ENCODE results near the gene CHRDL2. TPM values are rescaled to one million over a fixed set of nuclear protein-coding genes. Genes with fewer than 3 reads are reported as not detected.

CHRDL2 gene
- polyA plus RNA-seq (2012; ENCODE audit: insufficient read length, low read depth), result not detected

- TF ChIP-seq FOXP2 (optimal IDR thresholded peaks at IDR 0.05; ENCODE audit: borderline replicate concordance, extremely low read depth, extremely low read length, insufficient read depth) (no peak), TAF1 (IDR thresholded peaks at IDR 0.05; ENCODE audit: borderline replicate concordance, insufficient read depth, low read length) (no peak), SIN3A (IDR thresholded peaks at IDR 0.05; ENCODE audit: borderline replicate concordance, insufficient read depth, low read length) (no peak), POLR2AphosphoS5 (IDR thresholded peaks at IDR 0.05; ENCODE audit: low read depth, low read length) (no peak)
- TF ChIP-seq, protein P1, sequence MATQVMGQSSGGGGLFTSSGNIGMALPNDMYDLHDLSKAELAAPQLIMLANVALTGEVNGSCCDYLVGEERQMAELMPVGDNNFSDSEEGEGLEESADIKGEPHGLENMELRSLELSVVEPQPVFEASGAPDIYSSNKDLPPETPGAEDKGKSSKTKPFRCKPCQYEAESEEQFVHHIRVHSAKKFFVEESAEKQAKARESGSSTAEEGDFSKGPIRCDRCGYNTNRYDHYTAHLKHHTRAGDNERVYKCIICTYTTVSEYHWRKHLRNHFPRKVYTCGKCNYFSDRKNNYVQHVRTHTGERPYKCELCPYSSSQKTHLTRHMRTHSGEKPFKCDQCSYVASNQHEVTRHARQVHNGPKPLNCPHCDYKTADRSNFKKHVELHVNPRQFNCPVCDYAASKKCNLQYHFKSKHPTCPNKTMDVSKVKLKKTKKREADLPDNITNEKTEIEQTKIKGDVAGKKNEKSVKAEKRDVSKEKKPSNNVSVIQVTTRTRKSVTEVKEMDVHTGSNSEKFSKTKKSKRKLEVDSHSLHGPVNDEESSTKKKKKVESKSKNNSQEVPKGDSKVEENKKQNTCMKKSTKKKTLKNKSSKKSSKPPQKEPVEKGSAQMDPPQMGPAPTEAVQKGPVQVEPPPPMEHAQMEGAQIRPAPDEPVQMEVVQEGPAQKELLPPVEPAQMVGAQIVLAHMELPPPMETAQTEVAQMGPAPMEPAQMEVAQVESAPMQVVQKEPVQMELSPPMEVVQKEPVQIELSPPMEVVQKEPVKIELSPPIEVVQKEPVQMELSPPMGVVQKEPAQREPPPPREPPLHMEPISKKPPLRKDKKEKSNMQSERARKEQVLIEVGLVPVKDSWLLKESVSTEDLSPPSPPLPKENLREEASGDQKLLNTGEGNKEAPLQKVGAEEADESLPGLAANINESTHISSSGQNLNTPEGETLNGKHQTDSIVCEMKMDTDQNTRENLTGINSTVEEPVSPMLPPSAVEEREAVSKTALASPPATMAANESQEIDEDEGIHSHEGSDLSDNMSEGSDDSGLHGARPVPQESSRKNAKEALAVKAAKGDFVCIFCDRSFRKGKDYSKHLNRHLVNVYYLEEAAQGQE (IDR thresholded peaks at IDR 0.05; ENCODE audit: insufficient read depth in 1 of 2, low read depth in 2 of 2, low read length in 2 of 2), result no peak
These were observed at the start of gene CHRDL2 for GRCh38 chr11:74731301-74732094. Gene CHRDL2 (minus strand): TSS chr11:74731426. CDS start chr11:74730888, 538 bp downstream.

DNA sequence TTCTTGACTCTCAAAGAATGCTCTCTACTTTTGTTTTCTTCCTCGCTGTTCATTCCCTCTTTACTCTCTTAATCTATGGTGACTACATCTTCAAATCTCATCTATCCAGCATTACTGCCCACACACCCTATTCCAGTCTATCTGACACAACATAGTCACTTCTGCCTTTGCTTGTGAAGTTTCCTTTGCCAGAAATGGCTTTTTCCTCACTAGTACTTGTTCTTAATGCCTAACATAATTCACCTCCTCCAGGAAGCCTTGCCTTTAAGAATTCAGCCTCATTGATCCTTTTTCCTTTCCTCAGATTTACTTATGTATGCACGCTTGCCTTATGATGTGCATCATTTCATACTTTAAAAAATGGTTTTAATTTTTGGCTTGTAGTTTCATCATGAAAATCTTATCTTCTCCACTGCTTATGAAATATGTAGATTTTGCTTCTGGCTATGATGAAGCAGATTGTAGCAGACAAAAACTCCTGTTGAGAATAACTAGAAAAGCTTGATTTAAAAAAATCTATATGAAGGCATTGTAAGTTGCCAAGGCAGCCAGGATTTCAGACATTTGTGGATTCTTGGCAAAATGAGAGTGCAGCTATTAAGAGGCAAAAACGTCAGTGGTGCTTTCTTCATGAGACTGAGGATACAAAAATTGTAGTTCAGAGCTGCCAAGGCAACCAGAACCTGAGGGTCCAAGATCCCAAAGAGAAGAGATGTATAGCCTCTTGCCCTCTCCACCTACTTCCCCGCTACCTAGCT, 49.2 kb upstream of the CHRDL2 start:
- TF ChIP-seq TAF1 (IDR thresholded peaks at IDR 0.05; ENCODE audit: borderline replicate concordance, insufficient read depth, low read length) (no peak), SIN3A (IDR thresholded peaks at IDR 0.05; ENCODE audit: borderline replicate concordance, insufficient read depth, low read length) (no peak), FOXP2 (optimal IDR thresholded peaks at IDR 0.05; ENCODE audit: borderline replicate concordance, extremely low read depth, extremely low read length, insufficient read depth) (no peak), POLR2AphosphoS5 (IDR thresholded peaks at IDR 0.05; ENCODE audit: low read depth, low read length) (no peak)
- TF ChIP-seq, protein P1 (IDR thresholded peaks at IDR 0.05; ENCODE audit: insufficient read depth in 1 of 2, low read depth in 2 of 2, low read length in 2 of 2), result no peak

- TF ChIP-seq SIN3A (IDR thresholded peaks at IDR 0.05; ENCODE audit: borderline replicate concordance, insufficient read depth, low read length) (no peak), FOXP2 (optimal IDR thresholded peaks at IDR 0.05; ENCODE audit: borderline replicate concordance, extremely low read depth, extremely low read length, insufficient read depth) (no peak), POLR2AphosphoS5 (IDR thresholded peaks at IDR 0.05; ENCODE audit: low read depth, low read length) (no peak), TAF1 (IDR thresholded peaks at IDR 0.05; ENCODE audit: borderline replicate concordance, insufficient read depth, low read length) (no peak)
- TF ChIP-seq, protein P1 (IDR thresholded peaks at IDR 0.05; ENCODE audit: insufficient read depth in 1 of 2, low read depth in 2 of 2, low read length in 2 of 2), result no peak
These were observed 47.4 kb upstream of the CHRDL2 start for GRCh38 chr11:74778581-74778980.

GRCh38 chr11:74777877-74778276, 46.7 kb upstream of the CHRDL2 start:
- TF ChIP-seq, protein P1 (IDR thresholded peaks at IDR 0.05; ENCODE audit: insufficient read depth in 1 of 2, low read depth in 2 of 2, low read length in 2 of 2), result no peak
- TF ChIP-seq POLR2AphosphoS5 (IDR thresholded peaks at IDR 0.05; ENCODE audit: low read depth, low read length), result no peak
- TF ChIP-seq TAF1 (IDR thresholded peaks at IDR 0.05; ENCODE audit: borderline replicate concordance, insufficient read depth, low read length), result no peak
- no peak for TF ChIP-seq FOXP2 (optimal IDR thresholded peaks at IDR 0.05; ENCODE audit: borderline replicate concordance, extremely low read depth, extremely low read length, insufficient read depth)
- TF ChIP-seq SIN3A (IDR thresholded peaks at IDR 0.05; ENCODE audit: borderline replicate concordance, insufficient read depth, low read length), result no peak

Measured in PFSK-1 (cell line).